Fibroblast of mammary gland (primary cell): ENCODE results near the gene CLEC19A.
A peak's percentile ranks its signal among the peaks of the same experiment; 100 is the strongest.

Experiments used
- DNase-seq: peaks from one replicate; pipeline ENCODE4 v3.0.0-alpha.2; 2010; ENCODE audit warnings: low read depth
- H3K4me3 ChIP-seq: 2 replicates; pipeline ENCODE4 v1.5.1; 2011; ENCODE audit warnings: low read depth, mild to moderate bottlenecking, low read length, moderate library complexity; ENCODE audit not compliant: control insufficient read depth
- CTCF ChIP-seq: conservative IDR thresholded peaks from 2 replicates; pipeline ENCODE4 v1.5.1; 2011; ENCODE audit warnings: low read depth, low read length, inconsistent platforms; ENCODE audit not compliant: control insufficient read depth, insufficient read depth

Gene CLEC19A

GRCh38 chr16:19330841-19331397 lies 45.4 kb downstream of the CLEC19A start:
- no peak for TF ChIP-seq CTCF
- H3K4me3 ChIP-seq = no peak overlapping the region
- DNase-seq = peak; percentile 61

- no peak overlapping the region for H3K4me3 ChIP-seq
- TF ChIP-seq CTCF = no peak
- DNase-seq = no peak
These were observed 46.3 kb downstream of the CLEC19A start for GRCh38 chr16:19331794-19332193.

- no peak overlapping the region for H3K4me3 ChIP-seq
- no peak for DNase-seq
- no peak for TF ChIP-seq CTCF
These were observed 52.8 kb downstream of the CLEC19A start for GRCh38 chr16:19338335-19338734.

- no peak overlapping the region for H3K4me3 ChIP-seq
- TF ChIP-seq CTCF = no peak
- no peak for DNase-seq
These were observed 58.8 kb downstream of the CLEC19A start for GRCh38 chr16:19344224-19344801.

- no peak for TF ChIP-seq CTCF
These were observed 59.4 kb downstream of the CLEC19A start for GRCh38 chr16:19344980-19345379.

GRCh38 chr16:19346335-19346922 lies 60.9 kb downstream of the CLEC19A start:
- TF ChIP-seq CTCF = no peak
- H3K4me3 ChIP-seq = no peak overlapping the region
- no peak for DNase-seq

More at GRCh38 chr16:19344980-19345379, 59.4 kb downstream of the CLEC19A start:
- DNase-seq = no peak
- H3K4me3 ChIP-seq = no peak overlapping the region

GRCh38 chr16:19348125-19348524 lies 62.6 kb downstream of the CLEC19A start:
- no peak for DNase-seq
- no peak for TF ChIP-seq CTCF
- H3K4me3 ChIP-seq = no peak overlapping the region
